Fibroblast of lung (primary cell): ENCODE measurements around the gene KLK13.

ENCODE experiments used
- EZH2 ChIP-seq: IDR thresholded peaks from 2 replicates; pipeline ENCODE4 v1.5.1; 2012; ENCODE audit warnings: low read length, control low read depth, mild to moderate bottlenecking; ENCODE audit errors: missing control alignments
- TF ChIP-seq, protein P1 (sequence below), 2 donors: IDR thresholded peaks in 1 of 2; conservative IDR thresholded peaks in 1 of 2; 1 replicate in 1 of 2; 2 replicates in 1 of 2; pipeline ENCODE4 v1.5.1; 2011 to 2012; ENCODE audit warnings: low read length in 2 of 2, control low read depth in 1 of 2, inconsistent platforms in 1 of 2, low read depth in 1 of 2, mild to moderate bottlenecking in 1 of 2

GRCh38 chr19:51102991-51103390, 38.1 kb upstream of the KLK13 start:
- TF ChIP-seq, protein P1, sequence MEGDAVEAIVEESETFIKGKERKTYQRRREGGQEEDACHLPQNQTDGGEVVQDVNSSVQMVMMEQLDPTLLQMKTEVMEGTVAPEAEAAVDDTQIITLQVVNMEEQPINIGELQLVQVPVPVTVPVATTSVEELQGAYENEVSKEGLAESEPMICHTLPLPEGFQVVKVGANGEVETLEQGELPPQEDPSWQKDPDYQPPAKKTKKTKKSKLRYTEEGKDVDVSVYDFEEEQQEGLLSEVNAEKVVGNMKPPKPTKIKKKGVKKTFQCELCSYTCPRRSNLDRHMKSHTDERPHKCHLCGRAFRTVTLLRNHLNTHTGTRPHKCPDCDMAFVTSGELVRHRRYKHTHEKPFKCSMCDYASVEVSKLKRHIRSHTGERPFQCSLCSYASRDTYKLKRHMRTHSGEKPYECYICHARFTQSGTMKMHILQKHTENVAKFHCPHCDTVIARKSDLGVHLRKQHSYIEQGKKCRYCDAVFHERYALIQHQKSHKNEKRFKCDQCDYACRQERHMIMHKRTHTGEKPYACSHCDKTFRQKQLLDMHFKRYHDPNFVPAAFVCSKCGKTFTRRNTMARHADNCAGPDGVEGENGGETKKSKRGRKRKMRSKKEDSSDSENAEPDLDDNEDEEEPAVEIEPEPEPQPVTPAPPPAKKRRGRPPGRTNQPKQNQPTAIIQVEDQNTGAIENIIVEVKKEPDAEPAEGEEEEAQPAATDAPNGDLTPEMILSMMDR (conservative IDR thresholded peaks at IDR 0.05 in 1 of 2, IDR thresholded peaks at IDR 0.05 in 1 of 2; ENCODE audit: low read depth in 1 of 2, low read length in 2 of 2): no peak
- TF ChIP-seq EZH2: no peak
